ENCODE results near the gene PTPN23. TPM values are rescaled to one million over a fixed set of nuclear protein-coding genes. Genes with fewer than 3 reads are reported as not detected.

Gene PTPN23
- total and polyA plus RNA-seq, 2 experiments from 2014 or later = 11.9 to 20.5 TPM

DNA sequence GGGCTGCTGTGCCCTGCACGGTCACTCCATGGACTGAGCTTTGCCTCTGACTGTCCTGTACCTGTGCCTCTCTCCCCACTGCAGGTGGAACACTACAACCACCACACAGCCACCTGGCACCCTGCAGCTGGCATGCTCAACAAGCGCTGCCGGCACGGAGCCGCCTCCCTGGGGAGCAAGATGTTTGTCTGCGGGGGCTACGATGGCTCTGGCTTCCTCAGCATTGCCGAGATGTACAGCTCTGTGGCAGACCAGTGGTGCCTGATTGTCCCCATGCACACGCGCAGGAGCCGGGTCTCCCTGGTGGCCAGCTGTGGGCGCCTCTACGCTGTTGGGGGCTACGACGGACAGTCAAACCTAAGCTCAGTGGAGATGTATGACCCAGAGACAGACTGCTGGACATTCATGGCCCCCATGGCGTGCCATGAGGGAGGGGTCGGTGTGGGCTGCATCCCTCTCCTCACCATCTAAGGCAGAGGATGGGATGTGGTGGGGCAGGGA lies 37.3 kb upstream of the PTPN23 start:
- Histone ChIP-seq H3K9me3 (ENCODE audit: low read depth) (no peaks in the 10 kb centered on the region), H3K4me3 (no peak overlapping the region), H3K4me2 (no peak overlapping the region), H3K27ac (no peak overlapping the region), H2AFZ (no peak overlapping the region), H3K27me3 (no peaks in the 10 kb centered on the region), H3K4me1 (ENCODE audit: insufficient read depth) (no peaks in the 10 kb centered on the region), H3K36me3 (replicated peaks; ENCODE audit: insufficient read depth, low read depth) (no peaks in the 10 kb centered on the region), H3K9me2 (replicated peaks; ENCODE audit: insufficient read depth) (no peaks in the 10 kb centered on the region), H4K20me1 (ENCODE audit: insufficient read depth, poor library complexity, severe bottlenecking) (no peaks in the 10 kb centered on the region), H3K79me2 (no peaks in the 10 kb centered on the region)
- TF ChIP-seq CTCF (IDR thresholded peaks at IDR 0.05; ENCODE audit: poor library complexity) = no peak
- no peak for TF ChIP-seq EZH2 (IDR thresholded peaks at IDR 0.05; ENCODE audit: borderline replicate concordance)
- TF ChIP-seq EZH2phosphoT487 (IDR thresholded peaks at IDR 0.05; ENCODE audit: low read depth, severe bottlenecking, unreplicated experiment) = no peak
- no peak for DNase-seq (ENCODE audit: low spot score)
- 97% methylated on average over 16 of the region's 17 CpGs for WGBS (ENCODE audit: low lambda C conversion rate, missing lambda C conversion rate)

- H3K4me3 ChIP-seq = no peak overlapping the region
- no peaks in the 10 kb centered on the region for H3K27me3 ChIP-seq
- no peak overlapping the region for H3K4me2 ChIP-seq
- H2AFZ ChIP-seq = no peak overlapping the region
- no peaks in the 10 kb centered on the region for H3K36me3 ChIP-seq (replicated peaks; ENCODE audit: insufficient read depth, low read depth)
- 97% methylated on average over 6 of the region's 6 CpGs for WGBS (ENCODE audit: low lambda C conversion rate, missing lambda C conversion rate)
- no peaks in the 10 kb centered on the region for H4K20me1 ChIP-seq (ENCODE audit: insufficient read depth, poor library complexity, severe bottlenecking)
- H3K9me3 ChIP-seq (ENCODE audit: low read depth) = no peaks in the 10 kb centered on the region
- no peak overlapping the region for H3K27ac ChIP-seq
- H3K4me1 ChIP-seq (ENCODE audit: insufficient read depth) = no peaks in the 10 kb centered on the region
- no peaks in the 10 kb centered on the region for H3K79me2 ChIP-seq
- no peak for DNase-seq (ENCODE audit: low spot score)
- TF ChIP-seq EZH2 (IDR thresholded peaks at IDR 0.05; ENCODE audit: borderline replicate concordance) (no peak), CTCF (IDR thresholded peaks at IDR 0.05; ENCODE audit: poor library complexity) (no peak), EZH2phosphoT487 (IDR thresholded peaks at IDR 0.05; ENCODE audit: low read depth, severe bottlenecking, unreplicated experiment) (no peak)
- H3K9me2 ChIP-seq (replicated peaks; ENCODE audit: insufficient read depth) = peaks cover 3% of the 10 kb centered on the region
Measured at GRCh38 chr3:47344971-47345370, 35.9 kb upstream of the PTPN23 start.

- no peak overlapping the region for H3K27ac ChIP-seq
- no peak overlapping the region for H2AFZ ChIP-seq
- no peaks in the 10 kb centered on the region for H3K36me3 ChIP-seq (replicated peaks; ENCODE audit: insufficient read depth, low read depth)
- no peak for TF ChIP-seq CTCF (IDR thresholded peaks at IDR 0.05; ENCODE audit: poor library complexity)
- no peak for TF ChIP-seq EZH2phosphoT487 (IDR thresholded peaks at IDR 0.05; ENCODE audit: low read depth, severe bottlenecking, unreplicated experiment)
- no peak for TF ChIP-seq EZH2 (IDR thresholded peaks at IDR 0.05; ENCODE audit: borderline replicate concordance)
- DNase-seq (ENCODE audit: low spot score) = no peak
- no peaks in the 10 kb centered on the region for H3K27me3 ChIP-seq
- no peaks in the 10 kb centered on the region for H3K9me3 ChIP-seq (ENCODE audit: low read depth)
- no peaks in the 10 kb centered on the region for H3K4me1 ChIP-seq (ENCODE audit: insufficient read depth)
- H4K20me1 ChIP-seq (ENCODE audit: insufficient read depth, poor library complexity, severe bottlenecking) = no peaks in the 10 kb centered on the region
- H3K79me2 ChIP-seq = no peaks in the 10 kb centered on the region
- H3K4me2 ChIP-seq = no peak overlapping the region
- H3K9me2 ChIP-seq (replicated peaks; ENCODE audit: insufficient read depth) = peaks cover 3% of the 10 kb centered on the region
- 68% methylated on average over 4 of the region's 4 CpGs for WGBS (ENCODE audit: low lambda C conversion rate, missing lambda C conversion rate)
- H3K4me3 ChIP-seq = no peak overlapping the region
Measured at GRCh38 chr3:47347217-47347801, 33.5 kb upstream of the PTPN23 start.
